Mesangial cell (primary cell): ENCODE data around the gene NDOR1. TPM values are rescaled to one million over a fixed set of nuclear protein-coding genes. Genes with fewer than 3 reads are reported as not detected.

ENCODE experiments used
- total RNA-seq: library from RNA; depleted of rRNA; stranded (reverse); fragments of >200 nt; gene quantifications from 2 replicates; pipeline ENCODE4 v1.2.3, GENCODE V29; 2015

NDOR1 gene
- 15.2 and 24.0 TPM in 2 replicates for total RNA-seq

DNA sequence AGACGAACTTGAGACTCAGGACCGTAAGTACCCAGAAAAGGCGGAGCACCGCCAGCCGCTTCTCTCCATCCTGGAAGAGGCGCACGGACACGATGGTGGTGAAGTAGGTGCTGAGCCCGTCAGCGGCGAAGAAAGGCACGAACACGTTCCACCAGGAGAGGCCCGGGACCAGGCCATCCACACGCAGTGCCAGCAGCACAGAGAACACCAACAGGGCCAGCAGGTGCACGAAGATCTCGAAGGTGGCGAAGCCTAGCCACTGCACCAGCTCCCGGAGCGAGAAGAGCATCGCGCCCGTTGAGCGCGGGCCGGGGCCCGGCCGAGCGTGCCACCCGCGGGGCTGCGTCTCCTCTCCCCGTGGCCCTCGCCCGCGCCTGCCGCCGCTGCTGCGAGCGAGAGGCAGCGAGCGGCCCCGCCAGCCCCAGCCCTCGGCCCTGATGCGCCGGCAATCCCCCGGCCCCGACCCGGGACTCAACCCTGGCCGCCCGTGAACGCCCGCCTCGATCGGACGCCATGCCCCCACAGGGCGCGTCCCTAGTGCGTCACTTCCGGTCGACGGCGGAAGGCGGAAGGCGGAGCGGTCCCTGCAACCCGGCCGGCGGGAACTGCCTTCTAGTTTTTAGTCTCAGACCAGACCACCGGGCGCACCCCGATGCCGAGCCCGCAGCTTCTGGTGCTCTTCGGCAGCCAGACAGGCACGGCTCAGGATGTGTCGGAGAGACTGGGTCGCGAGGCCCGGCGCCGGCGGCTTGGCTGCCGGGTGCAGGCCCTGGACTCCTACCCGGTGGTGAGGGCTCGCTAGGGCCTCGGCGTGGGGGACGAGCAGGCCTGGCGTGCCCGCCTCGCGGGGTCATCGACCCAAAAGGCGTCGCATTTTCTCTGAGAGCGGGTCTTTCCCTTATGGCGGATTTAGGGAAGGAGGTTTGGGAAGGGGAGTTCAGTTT is at the start of gene NDOR1, which contains the start of gene TMEM203:
Gene NDOR1, plus strand, starts transcription at position 575 of the 944 bp plus-strand sequence. Its CDS starts 78 bp downstream, at position 653.
Gene TMEM203, minus strand, starts transcription at position 523 of the 944 bp plus-strand sequence. Its CDS starts 234 bp downstream, at position 289.

DNA sequence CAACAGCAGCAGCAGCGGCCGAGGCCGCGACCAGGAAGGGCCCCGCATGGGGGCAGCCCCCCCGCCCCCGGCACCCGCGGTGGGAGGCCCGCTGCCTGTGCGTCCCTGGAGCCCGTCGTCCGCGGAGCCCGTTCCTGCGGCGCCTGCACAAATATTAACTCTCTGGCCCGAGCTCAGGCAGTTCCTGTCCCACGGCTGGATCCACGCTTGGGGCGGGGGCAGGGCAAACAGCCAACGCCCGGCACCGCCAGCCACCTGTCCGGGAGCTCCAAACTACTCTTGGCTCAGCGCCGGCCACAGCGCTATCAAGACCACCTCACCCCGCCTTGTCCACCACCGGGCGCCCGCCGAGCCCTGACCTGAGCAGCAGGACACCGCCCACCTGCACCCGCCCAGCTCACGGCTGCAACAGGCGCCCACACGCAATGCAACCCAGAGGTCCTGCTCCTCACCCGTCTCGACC is 35.6 kb upstream of the NDOR1 start, which contains the start of gene LRRC26:
Gene LRRC26, minus strand, starts transcription at position 156 of the 463 bp plus-strand sequence. Its CDS starts 108 bp downstream, at position 48.

DNA sequence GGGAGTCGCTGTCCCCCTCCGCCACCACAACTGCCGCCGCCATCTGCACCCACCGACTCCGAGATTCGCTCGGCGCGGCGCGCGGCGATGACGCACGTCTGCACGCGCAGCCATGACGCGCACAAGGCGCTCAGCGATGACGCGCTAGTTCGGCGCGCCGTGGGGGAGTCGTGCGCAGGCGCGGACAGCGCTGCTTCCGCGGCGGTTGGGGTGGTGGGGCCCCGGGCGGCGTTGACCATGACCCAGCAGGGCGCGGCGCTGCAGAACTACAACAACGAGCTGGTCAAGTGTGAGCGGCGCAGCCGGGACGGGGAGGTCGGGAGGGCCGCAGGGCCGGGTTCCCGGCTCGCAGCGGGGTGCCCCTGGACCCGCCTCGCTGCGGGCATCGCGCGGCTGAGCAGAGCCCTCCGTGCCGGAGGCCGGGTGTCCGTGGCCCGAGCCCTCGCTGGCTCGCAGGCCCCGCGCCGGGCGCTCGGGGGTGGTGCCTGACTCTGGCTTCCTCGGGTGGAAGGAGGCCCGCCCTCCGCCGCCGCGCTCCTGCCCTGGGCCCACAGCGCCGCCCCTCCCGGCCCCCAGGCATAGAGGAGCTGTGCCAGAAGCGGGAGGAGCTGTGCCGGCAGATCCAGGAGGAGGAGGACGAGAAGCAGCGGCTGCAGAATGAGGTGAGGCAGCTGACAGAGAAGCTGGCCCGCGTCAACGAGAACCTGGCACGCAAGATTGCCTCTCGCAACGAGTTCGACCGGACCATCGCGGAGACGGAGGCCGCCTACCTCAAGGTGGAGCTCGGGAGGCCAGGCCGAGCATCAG is 16.8 kb upstream of the NDOR1 start, which contains the start of the genes ANAPC2 and SSNA1:
Gene ANAPC2, minus strand, starts transcription at position 71 of the 807 bp plus-strand sequence. Its CDS starts 28 bp downstream, at position 43.
Gene SSNA1, plus strand, starts transcription at position 187 of the 807 bp plus-strand sequence. Its CDS starts 51 bp downstream, at position 238.

DNA sequence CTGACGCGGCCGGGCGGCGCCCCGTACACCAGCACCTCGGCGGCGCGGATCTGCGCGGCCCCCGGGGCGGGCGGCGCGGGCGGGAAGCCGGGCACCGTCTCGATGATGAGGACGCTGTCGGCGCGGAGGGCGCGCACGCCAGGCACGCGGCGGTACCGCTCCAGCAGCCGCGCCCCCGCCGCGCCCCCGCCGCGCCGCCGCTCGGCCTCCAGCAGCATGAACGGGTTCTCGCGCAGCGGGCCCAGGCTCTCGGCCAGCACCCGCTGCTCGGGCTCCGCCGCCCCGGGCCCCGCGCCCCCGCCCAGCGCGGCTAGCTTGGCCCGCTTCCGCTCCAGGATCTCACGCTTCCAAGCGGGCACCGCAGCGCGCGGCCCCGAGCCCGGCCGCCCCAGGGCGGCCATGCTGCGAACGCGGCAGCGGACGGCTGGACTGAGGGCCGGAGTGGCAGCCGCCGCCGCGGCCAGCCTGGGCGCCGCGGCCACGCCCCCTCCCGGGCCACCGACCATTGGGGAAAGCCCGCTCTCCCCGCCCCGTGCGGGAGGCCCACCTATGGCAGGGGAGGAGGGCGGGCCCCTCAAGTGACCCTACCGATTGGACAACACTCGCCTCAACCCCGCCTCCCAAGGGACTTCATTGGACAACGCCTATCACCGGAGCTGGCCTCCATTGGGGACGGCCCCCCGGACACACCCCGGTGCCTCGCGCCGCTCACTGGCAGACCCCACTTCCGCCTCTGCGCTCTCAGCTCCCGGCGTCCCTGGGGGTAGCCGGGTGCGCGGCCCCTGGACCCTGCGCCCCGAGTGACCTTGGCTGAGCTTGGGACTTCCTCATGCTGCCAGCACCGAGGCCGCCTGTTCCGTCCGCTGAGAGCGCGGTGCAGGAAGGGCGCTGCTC is 4.9 kb upstream of the NDOR1 start, which contains the start of gene TPRN:
Gene TPRN, minus strand, starts transcription at position 431 of the 894 bp plus-strand sequence. Its CDS starts 30 bp downstream, at position 401.

GRCh38 chr9:137222190-137223077 is 16.9 kb downstream of the NDOR1 start, which contains the start of gene RNF208:
Gene RNF208 (minus strand): TSS chr9:137222240. CDS start chr9:137221212, 1,028 bp downstream.

GRCh38 chr9:137224830-137225694 is 19.6 kb downstream of the NDOR1 start, which contains the start of gene CYSRT1:
Gene CYSRT1 (plus strand): TSS chr9:137225174. CDS start chr9:137225622, 448 bp downstream.

GRCh38 chr9:137227054-137227852 is 21.8 kb downstream of the NDOR1 start, which contains the start of gene RNF224:
Gene RNF224 (plus strand): TSS chr9:137227502. CDS start chr9:137228336, 834 bp downstream.

DNA sequence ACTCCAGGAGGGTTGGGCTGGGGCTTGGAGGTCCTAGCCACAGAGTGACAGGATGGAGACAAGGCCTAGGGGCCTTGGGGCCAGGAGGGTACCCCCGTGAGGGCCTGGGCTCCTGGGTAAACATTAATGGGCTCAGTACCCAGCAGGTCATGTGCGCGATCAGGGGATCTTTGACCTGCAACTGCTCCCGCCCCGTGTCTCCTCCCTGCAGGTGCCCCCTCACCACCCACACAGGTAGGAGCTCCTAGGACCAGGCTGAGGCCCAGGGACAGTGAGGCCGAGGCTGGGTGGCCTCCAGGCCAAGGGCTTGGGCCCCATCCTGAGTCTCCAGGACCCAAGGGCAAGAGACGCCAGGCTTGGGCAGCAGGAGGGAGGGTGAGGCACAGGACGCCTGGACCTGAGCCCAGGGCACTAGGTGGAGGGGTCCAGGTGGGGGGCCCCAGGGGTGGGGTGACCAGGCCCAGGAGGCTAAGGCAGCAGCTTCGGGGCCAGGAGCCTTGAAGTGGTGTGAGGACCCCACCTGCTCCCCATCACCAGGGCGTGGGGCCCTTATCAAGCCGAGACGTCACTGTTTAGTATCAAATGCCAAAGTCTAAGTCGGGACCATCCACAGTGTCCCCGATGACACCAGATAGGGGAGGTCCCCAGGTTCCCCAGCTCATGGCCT is 25.3 kb downstream of the NDOR1 start, which contains the start of gene SLC34A3:
Gene SLC34A3, plus strand, starts transcription at position 197 of the 667 bp plus-strand sequence. CDS start 802 bp downstream, outside the sequence.

GRCh38 chr9:137240841-137241489 is 35.5 kb downstream of the NDOR1 start, which contains the start of gene TUBB4B:
Gene TUBB4B (plus strand): TSS chr9:137241287. CDS start chr9:137241361, 74 bp downstream.

GRCh38 chr9:137251194-137251461 is 45.6 kb downstream of the NDOR1 start, which contains the start of gene STPG3:
Gene STPG3 (plus strand): TSS chr9:137251286. CDS start chr9:137251287, 1 bp downstream.

DNA sequence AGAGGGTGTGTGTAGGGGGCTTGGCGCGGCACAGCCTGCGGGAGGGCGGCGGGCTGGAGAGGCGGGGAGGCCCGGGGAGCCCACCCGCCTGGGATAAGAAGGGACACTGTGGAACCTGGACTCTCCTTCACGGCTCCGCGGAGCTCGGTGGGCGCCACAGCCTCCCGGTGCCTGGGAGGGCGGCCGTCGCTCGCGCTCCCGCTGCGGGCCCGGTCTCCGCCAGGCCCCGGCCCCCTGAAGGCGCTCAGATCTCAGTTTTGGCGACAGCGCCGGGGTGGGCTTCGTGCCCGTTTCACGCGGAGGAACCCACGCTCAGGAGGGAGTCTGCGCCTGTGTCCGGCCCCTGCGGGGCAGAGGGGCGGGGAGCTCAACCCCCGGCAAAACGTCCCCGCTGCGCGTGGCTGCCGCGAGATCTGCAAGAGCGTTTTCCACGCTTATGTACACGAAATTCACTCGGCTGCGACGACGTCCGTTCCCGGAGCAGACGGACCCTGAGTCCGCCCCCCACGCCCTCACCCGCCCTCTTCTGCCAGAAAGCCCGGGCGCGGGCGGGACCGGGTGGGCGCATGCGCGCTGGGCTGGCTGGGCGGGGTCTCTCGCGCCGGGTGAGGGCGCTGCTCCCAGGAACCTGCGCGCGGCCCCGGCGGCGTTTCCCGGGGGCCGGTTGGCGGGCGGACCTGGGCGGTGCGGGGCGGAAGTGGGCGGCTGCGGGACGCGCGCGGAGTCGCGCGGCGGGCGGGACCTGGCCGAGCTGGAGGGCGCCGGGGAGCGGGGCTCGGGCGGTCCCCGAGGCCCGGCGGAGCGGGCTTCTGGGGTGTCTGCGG is 49.3 kb downstream of the NDOR1 start, which contains the start of gene NELFB:
Gene NELFB, plus strand, starts transcription at position 704 of the 824 bp plus-strand sequence.

